H1 (cell line): ENCODE measurements around the gene DUSP2. TPM values are rescaled to one million over a fixed set of nuclear protein-coding genes. Genes with fewer than 3 reads are reported as not detected.

Experiments
- CEBPB ChIP-seq: IDR thresholded peaks from 2 replicates; pipeline ENCODE4 v1.6.1; 2012; ENCODE audit warnings: low read depth, low read length
- CHD2 ChIP-seq: IDR thresholded peaks from 2 replicates; pipeline ENCODE4 v1.6.1; 2012; ENCODE audit warnings: low read length, improper control_type of control experiment
- CHD7 ChIP-seq: fragments of 300-600 bp; sonication (generic); IDR thresholded peaks from 2 replicates; pipeline ENCODE4 v1.7.1; 2012; ENCODE audit warnings: low read length, moderate library complexity, mild to moderate bottlenecking, inconsistent platforms; ENCODE audit not compliant: insufficient replicate concordance
- CREB1 ChIP-seq: IDR thresholded peaks from 2 replicates; pipeline ENCODE4 v1.6.1; 2012; ENCODE audit warnings: inconsistent platforms
- EZH2 ChIP-seq: fragments of 200-600 bp; sonication (generic); IDR thresholded peaks from 2 replicates; pipeline ENCODE4 v1.7.1; 2012; ENCODE audit warnings: low read depth, mild to moderate bottlenecking, moderate library complexity, low read length, inconsistent platforms; ENCODE audit not compliant: severe bottlenecking
- GABPA ChIP-seq: IDR thresholded peaks from 2 replicates; pipeline ENCODE4 v1.6.1; 2011; ENCODE audit warnings: mild to moderate bottlenecking, low read length, moderate library complexity, borderline replicate concordance; ENCODE audit not compliant: insufficient read depth
- GTF2F1 ChIP-seq: IDR thresholded peaks from 2 replicates; pipeline ENCODE4 v1.6.1; 2012; ENCODE audit warnings: low read depth, low read length, improper control_type of control experiment, borderline replicate concordance
- KDM5A ChIP-seq: fragments of 200-600 bp; IDR thresholded peaks from 2 replicates; pipeline ENCODE4 v1.7.1; 2012; ENCODE audit warnings: mild to moderate bottlenecking, low read length, inconsistent platforms, mixed read lengths
- MAX ChIP-seq: IDR thresholded peaks from 2 replicates; pipeline ENCODE4 v1.6.1; 2012; ENCODE audit warnings: inconsistent platforms
- RFX5 ChIP-seq: IDR thresholded peaks from 2 replicates; pipeline ENCODE4 v1.6.1; 2011; ENCODE audit warnings: low read depth, low read length, improper control_type of control experiment, borderline replicate concordance
- SUZ12 ChIP-seq: fragments of 200-600 bp; sonication (generic); IDR thresholded peaks from 2 replicates; pipeline ENCODE4 v1.6.1; 2012; ENCODE audit warnings: mild to moderate bottlenecking, inconsistent platforms, low read length, moderate library complexity, mixed read lengths
- TAF1 ChIP-seq: IDR thresholded peaks from 2 replicates; pipeline ENCODE4 v1.6.1; 2011; ENCODE audit warnings: mild to moderate bottlenecking, low read depth, low read length
- YY1 ChIP-seq: IDR thresholded peaks from 2 replicates; pipeline ENCODE4 v1.6.1; 2011; ENCODE audit warnings: low read depth, mild to moderate bottlenecking, low read length
- polyA plus RNA-seq, 7 experiments: library from polyadenylated mRNA; depleted of rRNA in 3 of 7; stranded (reverse) in 5 of 7; unstranded in 2 of 7; fragments of >200 nt in 5 of 7; fragments of 200-250 nt in 2 of 7; gene quantifications; 1 replicate in 5 of 7; 2 replicates in 1 of 7; 4 replicates in 1 of 7; pipeline versions ENCODE4 v1.2.1 to v1.2.3, GENCODE V29; 2011 to 2013; ENCODE audit warnings: missing spikeins in 2 of 7, mixed read lengths in 2 of 7
- total RNA-seq: library from RNA; stranded (reverse); fragmentation: NEBNext Ultra II Directional; extraction: Animal tissue kit (Norgen Biotek cat#: 25700); gene quantifications from 2 replicates; pipeline ENCODE4 v1.2.1, GENCODE V29; 2021

Gene DUSP2
- total and polyA plus RNA-seq, 2 of the 8 experiments (the other 6 are each of a cell fraction or from before 2014, with no cell fraction given), result 10.1 to 10.4 TPM

GRCh38 chr2:96175951-96176350 lies 30.7 kb upstream of the DUSP2 start (continued):
- TF ChIP-seq CHD7, result no peak
- TF ChIP-seq SUZ12, result no peak
- TF ChIP-seq CEBPB, result no peak
- TF ChIP-seq TAF1, result no peak
- TF ChIP-seq EZH2, result no peak
- no peak for TF ChIP-seq RFX5
- TF ChIP-seq YY1, result no peak
- TF ChIP-seq GABPA, result no peak
- TF ChIP-seq CHD2, result no peak
- TF ChIP-seq KDM5A, result no peak
- no peak for TF ChIP-seq GTF2F1
- TF ChIP-seq CREB1, result no peak
- TF ChIP-seq MAX, result no peak
